KMS-11 (cell line): ENCODE measurements around the gene ANXA10.
"Not testable (repeated sequence)": the region's sequence is repeated elsewhere in the genome, so short reads cannot be mapped to it uniquely, and the experiment has no call there.

ENCODE experiments used
- H2AFZ ChIP-seq: fragments of 200-600 bp; sonication (generic); 2 replicates; pipeline ENCODE4 v1.6.1; 2016; ENCODE audit warnings: antibody characterized with exemption, mixed run types, low read depth
- H3K27ac ChIP-seq: fragments of 200-600 bp; sonication (generic); 2 replicates; pipeline ENCODE4 v1.6.1; 2016; ENCODE audit warnings: mild to moderate bottlenecking, mixed run types
- H3K27me3 ChIP-seq: fragments of 200-600 bp; sonication (generic); 2 replicates; pipeline ENCODE4 v1.6.1; 2017; ENCODE audit warnings: mild to moderate bottlenecking, low read depth, mixed run types, moderate library complexity; ENCODE audit not compliant: insufficient read depth
- H3K36me3 ChIP-seq: fragments of 200-600 bp; sonication (generic); 2 replicates; pipeline ENCODE4 v1.6.1; 2017; ENCODE audit warnings: mild to moderate bottlenecking, mixed run types; ENCODE audit not compliant: insufficient read depth
- H3K4me1 ChIP-seq: fragments of 200-600 bp; sonication (generic); 2 replicates; pipeline ENCODE4 v1.6.1; 2016; ENCODE audit warnings: mild to moderate bottlenecking, low read depth, mixed run types; ENCODE audit not compliant: poor library complexity, severe bottlenecking
- H3K4me2 ChIP-seq: fragments of 200-600 bp; sonication (generic); 2 replicates; pipeline ENCODE4 v1.7.0; 2016; ENCODE audit warnings: mild to moderate bottlenecking, mixed run types
- H3K4me3 ChIP-seq: fragments of 200-600 bp; sonication (generic); IDR thresholded peaks from 2 replicates; pipeline ENCODE4 v1.6.1; 2017; ENCODE audit warnings: low read depth, low read length, mixed read lengths; ENCODE audit not compliant: insufficient read depth
- H3K79me2 ChIP-seq: fragments of 200-600 bp; sonication (generic); 2 replicates; pipeline ENCODE4 v1.6.1; 2016; ENCODE audit warnings: low read depth, mixed run types; ENCODE audit not compliant: insufficient read depth
- H3K9ac ChIP-seq: fragments of 200-600 bp; sonication (generic); 2 replicates; pipeline ENCODE4 v1.6.1; 2016; ENCODE audit warnings: mild to moderate bottlenecking, mixed run types
- H4K20me1 ChIP-seq: fragments of 200-600 bp; sonication (generic); 2 replicates; pipeline ENCODE4 v1.6.1; 2016; ENCODE audit warnings: mild to moderate bottlenecking, mixed run types; ENCODE audit not compliant: insufficient read depth
- CTCF ChIP-seq: fragments of 200-600 bp; sonication (generic); conservative IDR thresholded peaks from 2 replicates; pipeline ENCODE4 v1.6.1; 2017; ENCODE audit warnings: low read depth, mild to moderate bottlenecking, antibody characterized with exemption, low read length, moderate library complexity, mixed read lengths

ANXA10 gene

DNA sequence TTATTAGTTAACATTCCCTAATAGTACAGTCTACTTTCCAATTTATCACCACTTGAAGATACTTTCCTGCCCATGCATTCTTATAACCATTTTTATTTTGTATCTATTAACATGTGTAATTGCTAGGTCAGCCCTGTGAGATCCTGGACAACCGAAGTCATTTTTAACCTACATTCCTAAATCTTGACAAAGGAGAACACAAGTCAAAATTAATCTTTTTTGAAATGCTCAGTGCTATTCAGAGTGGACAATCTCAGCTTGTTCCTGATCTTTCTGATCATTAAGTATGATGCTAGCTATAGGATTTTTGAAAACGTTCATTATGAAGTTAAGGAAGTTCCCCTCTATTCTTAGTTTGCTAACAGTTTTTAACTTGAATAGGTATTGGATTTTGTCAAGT is 37.5 kb downstream of the ANXA10 start:
- Histone ChIP-seq H3K4me1 (peaks cover 4% of the 10 kb centered on the region), H3K27ac (no peak overlapping the region), H3K4me3 (no peak overlapping the region), H3K27me3 (no peaks in the 10 kb centered on the region), H3K36me3 (no peaks in the 10 kb centered on the region), H3K4me2 (no peak overlapping the region), H2AFZ (no peak overlapping the region), H3K9ac (no peak overlapping the region), H3K79me2 (no peaks in the 10 kb centered on the region), H4K20me1 (no peaks in the 10 kb centered on the region)
- TF ChIP-seq CTCF: no peak

DNA sequence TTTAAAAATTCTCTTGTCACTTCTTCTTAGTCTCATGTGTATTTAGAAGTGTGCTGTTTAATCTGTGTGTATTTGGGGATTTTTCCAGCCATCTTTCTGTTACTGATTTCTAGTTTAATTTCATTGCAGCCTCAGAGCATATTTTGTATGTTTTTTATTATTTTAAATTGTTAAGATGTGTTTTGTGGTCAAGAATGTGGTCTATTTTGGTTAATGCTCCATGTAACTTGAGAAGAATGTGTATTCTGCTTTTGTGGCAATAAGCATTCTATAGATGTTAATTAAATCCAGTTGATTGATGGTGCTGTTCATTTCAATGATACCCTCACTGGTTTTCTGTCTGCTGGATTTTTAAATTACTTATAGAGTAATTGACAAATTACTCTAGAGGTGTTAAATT is 38.9 kb downstream of the ANXA10 start:
- Histone ChIP-seq H3K4me1 (peaks cover 4% of the 10 kb centered on the region), H3K4me2 (no peak overlapping the region), H2AFZ (no peak overlapping the region), H4K20me1 (no peaks in the 10 kb centered on the region), H3K27me3 (no peaks in the 10 kb centered on the region), H3K27ac (no peak overlapping the region), H3K36me3 (no peaks in the 10 kb centered on the region), H3K9ac (no peak overlapping the region), H3K4me3 (no peak overlapping the region), H3K79me2 (no peaks in the 10 kb centered on the region)
- TF ChIP-seq CTCF: no peak

DNA sequence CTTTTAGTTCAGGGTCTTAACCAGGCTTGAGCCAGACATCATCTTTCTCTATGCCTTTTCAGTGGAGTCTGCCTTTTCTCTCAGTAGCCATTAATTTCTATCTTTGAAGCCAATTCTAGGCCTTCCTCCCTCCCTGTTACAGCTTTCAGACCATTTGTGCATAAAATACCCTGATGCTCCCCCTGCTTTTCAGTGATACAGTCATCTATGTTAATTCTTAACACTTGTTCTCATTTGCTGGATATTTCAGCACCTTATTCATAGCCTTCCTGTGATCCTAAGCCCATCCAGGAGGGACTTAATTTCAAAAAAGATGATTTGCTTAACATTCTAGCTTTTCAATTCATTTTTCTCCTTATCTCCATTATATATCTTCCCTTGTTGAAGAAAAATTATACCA is 42.3 kb downstream of the ANXA10 start:
- no peak overlapping the region for H3K9ac ChIP-seq

DNA sequence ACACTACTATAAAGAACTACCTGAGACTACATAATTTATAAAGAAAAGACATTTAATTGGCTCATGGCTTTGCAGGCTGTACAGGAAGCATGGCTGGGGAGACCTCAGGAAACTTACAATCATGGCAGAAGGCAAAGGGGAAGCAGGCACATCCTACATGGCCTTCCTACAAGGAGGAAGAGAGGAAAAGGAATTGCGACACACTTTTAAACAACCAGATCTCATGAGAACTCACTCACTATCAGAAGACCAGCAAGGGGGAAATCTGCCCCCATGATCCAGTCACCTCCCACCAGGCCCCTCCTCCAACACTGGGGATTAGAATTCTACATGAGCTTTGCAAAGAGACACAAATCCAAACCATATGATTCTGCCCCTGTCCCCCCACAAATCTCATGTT is 43.5 kb downstream of the ANXA10 start:
- H3K4me1 ChIP-seq, H3K36me3 ChIP-seq, H3K9ac ChIP-seq, H4K20me1 ChIP-seq, H3K27ac ChIP-seq, H3K4me3 ChIP-seq, H2AFZ ChIP-seq, H3K4me2 ChIP-seq, H3K27me3 ChIP-seq, H3K79me2 ChIP-seq: not testable (repeated sequence)

More for the DNA sequence above, 42.3 kb downstream of the ANXA10 start:
- peaks cover 4% of the 10 kb centered on the region for H3K4me1 ChIP-seq
- H3K36me3 ChIP-seq: no peaks in the 10 kb centered on the region
- H3K4me3 ChIP-seq: no peak overlapping the region
- no peak overlapping the region for H3K4me2 ChIP-seq
- no peaks in the 10 kb centered on the region for H3K79me2 ChIP-seq
- H4K20me1 ChIP-seq: no peaks in the 10 kb centered on the region
- no peaks in the 10 kb centered on the region for H3K27me3 ChIP-seq
- H3K27ac ChIP-seq: no peak overlapping the region
- TF ChIP-seq CTCF: no peak
- H2AFZ ChIP-seq: no peak overlapping the region

GRCh38 chr4:168137695-168138094 is 45.4 kb downstream of the ANXA10 start:
- H3K4me3 ChIP-seq, H4K20me1 ChIP-seq, H3K79me2 ChIP-seq, H3K36me3 ChIP-seq, H3K27me3 ChIP-seq, H3K9ac ChIP-seq, H3K4me1 ChIP-seq, H3K27ac ChIP-seq, H3K4me2 ChIP-seq, H2AFZ ChIP-seq: not testable (repeated sequence)

GRCh38 chr4:168138143-168138542 is 45.8 kb downstream of the ANXA10 start:
- no peaks in the 10 kb centered on the region for H4K20me1 ChIP-seq
- no peaks in the 10 kb centered on the region for H3K4me1 ChIP-seq
- no peak overlapping the region for H2AFZ ChIP-seq
- no peaks in the 10 kb centered on the region for H3K79me2 ChIP-seq
- no peaks in the 10 kb centered on the region for H3K27me3 ChIP-seq
- no peak for TF ChIP-seq CTCF
- no peak overlapping the region for H3K4me2 ChIP-seq
- no peaks in the 10 kb centered on the region for H3K36me3 ChIP-seq
- H3K9ac ChIP-seq: no peak overlapping the region
- no peak overlapping the region for H3K4me3 ChIP-seq
- H3K27ac ChIP-seq: no peak overlapping the region
